ENCODE data around the gene POU2F1.

The POU2F1 gene

GRCh38 chr1:167263344-167263743, 42.7 kb downstream of the POU2F1 start:
- in situ Hi-C loops (cut with MboI; ENCODE audit: low sequenced_read_pairs, unreplicated experiment) = loop anchor here (10.0 to 25.0 kb wide), 2 partner anchors 181 to 274 kb away; no protein-coding TSS in a partner anchor
- DNase-seq (ENCODE audit: low spot score) = no peak
- TF ChIP-seq CTCF (IDR thresholded peaks at IDR 0.05; ENCODE audit: borderline replicate concordance, control extremely low read depth, extremely low read depth, insufficient read depth, missing control alignments) = no peak

GRCh38 chr1:167263819-167264464, 43.3 kb downstream of the POU2F1 start:
- no peak for TF ChIP-seq CTCF (IDR thresholded peaks at IDR 0.05; ENCODE audit: borderline replicate concordance, control extremely low read depth, extremely low read depth, insufficient read depth, missing control alignments)
- DNase-seq (ENCODE audit: low spot score) = no peak
- in situ Hi-C loops (cut with MboI; ENCODE audit: low sequenced_read_pairs, unreplicated experiment) = loop anchor here (10.0 to 25.0 kb wide), 2 partner anchors 181 to 273 kb away; no protein-coding TSS in a partner anchor

- in situ Hi-C loops (cut with MboI; ENCODE audit: low sequenced_read_pairs, unreplicated experiment) = loop anchor here (10.0 to 25.0 kb wide), 2 partner anchors 178 to 270 kb away; no protein-coding TSS in a partner anchor
- no peak for DNase-seq (ENCODE audit: low spot score)
- TF ChIP-seq CTCF (IDR thresholded peaks at IDR 0.05; ENCODE audit: borderline replicate concordance, control extremely low read depth, extremely low read depth, insufficient read depth, missing control alignments) = no peak
Observed at GRCh38 chr1:167266965-167267364, 46.3 kb downstream of the POU2F1 start.

- TF ChIP-seq CTCF (IDR thresholded peaks at IDR 0.05; ENCODE audit: borderline replicate concordance, control extremely low read depth, extremely low read depth, insufficient read depth, missing control alignments) = no peak
- in situ Hi-C loops (cut with MboI; ENCODE audit: low sequenced_read_pairs, unreplicated experiment) = loop anchor here (10.0 to 25.0 kb wide), 2 partner anchors 176 to 269 kb away; no protein-coding TSS in a partner anchor
- DNase-seq (ENCODE audit: low spot score) = no peak
Observed at GRCh38 chr1:167268347-167268787, 47.7 kb downstream of the POU2F1 start.

GRCh38 chr1:167270349-167271092, 49.8 kb downstream of the POU2F1 start:
- no peak for TF ChIP-seq CTCF (IDR thresholded peaks at IDR 0.05; ENCODE audit: borderline replicate concordance, control extremely low read depth, extremely low read depth, insufficient read depth, missing control alignments)
- in situ Hi-C loops (cut with MboI; ENCODE audit: low sequenced_read_pairs, unreplicated experiment) = loop anchor here (25.0 kb wide), 1 partner anchor 267 kb away; no protein-coding TSS in a partner anchor
- DNase-seq (ENCODE audit: low spot score) = no peak

- DNase-seq (ENCODE audit: low spot score) = no peak
- TF ChIP-seq CTCF (IDR thresholded peaks at IDR 0.05; ENCODE audit: borderline replicate concordance, control extremely low read depth, extremely low read depth, insufficient read depth, missing control alignments) = no peak
- in situ Hi-C loops (cut with MboI; ENCODE audit: low sequenced_read_pairs, unreplicated experiment) = loop anchor here (25.0 kb wide), 1 partner anchor 265 kb away; no protein-coding TSS in a partner anchor
Observed at GRCh38 chr1:167272369-167272957, 51.8 kb downstream of the POU2F1 start.
